Neural progenitor cell (in vitro differentiated cells): Measurements from ENCODE around the gene HTT. TPM values are rescaled to one million over a fixed set of nuclear protein-coding genes. Genes with fewer than 3 reads are reported as not detected.

ENCODE experiments used
- DNase-seq: peaks from one replicate; pipeline ENCODE4 v3.0.0-alpha.2; 2016; ENCODE audit warnings: low spot score
- H2AFZ ChIP-seq: fragments of 200-600 bp; sonication (generic); replicated peaks from 2 replicates; pipeline ENCODE4 v1.6.1; 2016; ENCODE audit warnings: antibody characterized with exemption
- H3F3A ChIP-seq: fragments of 200-600 bp; sonication (generic); 2 replicates; pipeline ENCODE4 v1.6.1; 2016; ENCODE audit warnings: antibody characterized with exemption, low read depth
- H3K27ac ChIP-seq: fragments of 200-600 bp; sonication (generic); 2 replicates; pipeline ENCODE4 v1.5.1; 2016; ENCODE audit warnings: mild to moderate bottlenecking
- H3K27me3 ChIP-seq: fragments of 200-600 bp; sonication (generic); 2 replicates; pipeline ENCODE4 v1.6.1; 2016; ENCODE audit warnings: mild to moderate bottlenecking, moderate library complexity
- H3K36me3 ChIP-seq: fragments of 200-600 bp; sonication (generic); 2 replicates; pipeline ENCODE4 v1.5.1; 2016
- H3K4me1 ChIP-seq: fragments of 200-600 bp; sonication (generic); 2 replicates; pipeline ENCODE4 v1.6.1; 2016; ENCODE audit warnings: mixed run types
- H3K4me2 ChIP-seq: fragments of 200-600 bp; sonication (generic); 2 replicates; pipeline ENCODE4 v1.6.1; 2016
- H3K4me3 ChIP-seq: fragments of 200-600 bp; sonication (generic); 2 replicates; pipeline ENCODE4 v1.5.1; 2016
- H3K79me2 ChIP-seq: fragments of 200-600 bp; sonication (generic); 2 replicates; pipeline ENCODE4 v1.6.1; 2016; ENCODE audit warnings: low read depth
- H3K9ac ChIP-seq: fragments of 200-600 bp; sonication (generic); 2 replicates; pipeline ENCODE4 v1.6.1; 2016
- H3K9me3 ChIP-seq: fragments of 200-600 bp; sonication (generic); 2 replicates; pipeline ENCODE4 v1.5.1; 2016; ENCODE audit warnings: low read depth
- H4K20me1 ChIP-seq: fragments of 200-600 bp; sonication (generic); 2 replicates; pipeline ENCODE4 v1.6.1; 2016; ENCODE audit warnings: low read depth
- H3K27ac Mint-ChIP-seq: 3 replicates; pipeline ENCODE4 v1.8.0; 2021; ENCODE audit warnings: mixed read lengths
- H3K27me3 Mint-ChIP-seq: 2 replicates; pipeline ENCODE4 v1.8.0; 2022; ENCODE audit warnings: low read depth, mild to moderate bottlenecking, inconsistent platforms, moderate library complexity, mixed read lengths; ENCODE audit not compliant: insufficient read depth
- H3K36me3 Mint-ChIP-seq: 3 replicates; pipeline ENCODE4 v1.8.0; 2021; ENCODE audit warnings: mixed read lengths
- H3K4me1 Mint-ChIP-seq: 3 replicates; pipeline ENCODE4 v1.8.0; 2021; ENCODE audit warnings: mixed read lengths
- H3K4me3 Mint-ChIP-seq: 3 replicates; pipeline ENCODE4 v1.8.0; 2021; ENCODE audit warnings: mild to moderate bottlenecking, moderate library complexity, mixed read lengths
- H3K9me3 Mint-ChIP-seq: 3 replicates; pipeline ENCODE4 v1.8.0; 2020; ENCODE audit warnings: mixed read lengths
- CTCF ChIP-seq: fragments of 200-600 bp; sonication (generic); IDR thresholded peaks from 2 replicates; pipeline ENCODE4 v1.5.1; 2017; ENCODE audit warnings: antibody characterized with exemption, mild to moderate bottlenecking
- EZH2 ChIP-seq: fragments of 200-600 bp; sonication (generic); IDR thresholded peaks from 2 replicates; pipeline ENCODE4 v1.6.1; 2017; ENCODE audit warnings: antibody characterized with exemption, mild to moderate bottlenecking, moderate library complexity
- EZH2phosphoT487 ChIP-seq: fragments of 200-600 bp; sonication (generic); IDR thresholded peaks from 2 replicates; pipeline ENCODE4 v1.6.1; 2017; ENCODE audit warnings: antibody characterized with exemption
- total RNA-seq: library from RNA; depleted of rRNA; stranded (reverse); fragments of >200 nt; gene quantifications from 2 replicates; pipeline ENCODE4 v1.2.3, GENCODE V29; 2015; ENCODE audit warnings: low replicate concordance

HTT gene
- total RNA-seq, 1 donor from 2014 or later = 38.9 TPM

GRCh38 chr4:3196670-3197359 is 122.3 kb downstream of the HTT start:
- no peak overlapping the region for H3K4me3 Mint-ChIP-seq
- H3K36me3 Mint-ChIP-seq = peaks cover 9% of the 10 kb centered on the region
- TF ChIP-seq EZH2phosphoT487 (no peak), EZH2 (no peak), CTCF (no peak)
- Histone ChIP-seq H3K9me3 (no peaks in the 10 kb centered on the region), H3K36me3 (no peaks in the 10 kb centered on the region), H3F3A (no peaks in the 10 kb centered on the region), H3K4me1 (no peaks in the 10 kb centered on the region), H2AFZ (no peak overlapping the region), H3K27ac (no peak overlapping the region), H4K20me1 (peaks cover 9% of the 10 kb centered on the region), H3K9ac (no peak overlapping the region), H3K79me2 (no peaks in the 10 kb centered on the region), H3K4me2 (no peak overlapping the region), H3K27me3 (no peaks in the 10 kb centered on the region), H3K4me3 (no peak overlapping the region)
- DNase-seq = no peak
- no peaks in the 10 kb centered on the region for H3K27me3 Mint-ChIP-seq
- no peak overlapping the region for H3K27ac Mint-ChIP-seq
- no peaks in the 10 kb centered on the region for H3K9me3 Mint-ChIP-seq
- peaks cover 2% of the 10 kb centered on the region for H3K4me1 Mint-ChIP-seq

GRCh38 chr4:3197366-3198105 is 123.1 kb downstream of the HTT start:
- Histone ChIP-seq H3K4me3 (no peak overlapping the region), H3K9ac (no peak overlapping the region), H4K20me1 (peaks cover 9% of the 10 kb centered on the region), H3K36me3 (no peaks in the 10 kb centered on the region), H3K27ac (no peak overlapping the region), H3K4me1 (no peaks in the 10 kb centered on the region), H3K79me2 (no peaks in the 10 kb centered on the region), H2AFZ (no peak overlapping the region), H3K27me3 (no peaks in the 10 kb centered on the region), H3K9me3 (no peaks in the 10 kb centered on the region), H3K4me2 (no peak overlapping the region), H3F3A (no peaks in the 10 kb centered on the region)
- no peaks in the 10 kb centered on the region for H3K27me3 Mint-ChIP-seq
- DNase-seq = no peak
- peaks cover 2% of the 10 kb centered on the region for H3K4me1 Mint-ChIP-seq
- peaks cover 9% of the 10 kb centered on the region for H3K36me3 Mint-ChIP-seq
- no peak overlapping the region for H3K27ac Mint-ChIP-seq
- TF ChIP-seq EZH2phosphoT487 (no peak), CTCF (no peak), EZH2 (no peak)
- no peak overlapping the region for H3K4me3 Mint-ChIP-seq
- H3K9me3 Mint-ChIP-seq = no peaks in the 10 kb centered on the region

GRCh38 chr4:3198906-3199305 is 124.4 kb downstream of the HTT start:
- no peaks in the 10 kb centered on the region for H3K4me1 ChIP-seq
- peaks cover 9% of the 10 kb centered on the region for H4K20me1 ChIP-seq
- no peak overlapping the region for H3K27ac Mint-ChIP-seq
- peaks cover 9% of the 10 kb centered on the region for H3K36me3 Mint-ChIP-seq
- H3K27me3 Mint-ChIP-seq = no peaks in the 10 kb centered on the region
- no peak overlapping the region for H3K9ac ChIP-seq
- no peak for DNase-seq
- no peak overlapping the region for H3K27ac ChIP-seq
- H3K4me2 ChIP-seq = no peak overlapping the region
- TF ChIP-seq EZH2phosphoT487 (no peak), EZH2 (no peak), CTCF (no peak)
- H3K4me3 Mint-ChIP-seq = no peak overlapping the region
- no peaks in the 10 kb centered on the region for H3K36me3 ChIP-seq
- H3F3A ChIP-seq = no peaks in the 10 kb centered on the region
- peaks cover 8% of the 10 kb centered on the region for H3K4me1 Mint-ChIP-seq
- no peak overlapping the region for H3K4me3 ChIP-seq
- no peaks in the 10 kb centered on the region for H3K9me3 Mint-ChIP-seq
- H3K9me3 ChIP-seq = no peaks in the 10 kb centered on the region
- no peak overlapping the region for H2AFZ ChIP-seq
- no peaks in the 10 kb centered on the region for H3K27me3 ChIP-seq
- H3K79me2 ChIP-seq = no peaks in the 10 kb centered on the region
